K562 (cell line): ENCODE measurements around the gene TRPM4. TPM values are rescaled to one million over a fixed set of nuclear protein-coding genes. Genes with fewer than 3 reads are reported as not detected.
A peak's percentile ranks its signal among the peaks of the same experiment; 100 is the strongest.

Experiments used
- E2F6 ChIP-seq, 2 experiments: IDR thresholded peaks; 2 replicates each; pipeline ENCODE4 v1.6.1; 2011; ENCODE audit warnings: borderline replicate concordance in 1 of 2, control low read depth in 1 of 2, low read depth in 1 of 2, low read length in 1 of 2, mild to moderate bottlenecking in 1 of 2, mixed read lengths in 1 of 2, moderate library complexity in 1 of 2; ENCODE audit not compliant: insufficient read depth in 1 of 2, insufficient read length in 1 of 2, poor library complexity in 1 of 2, severe bottlenecking in 1 of 2; ENCODE audit errors: extremely low read depth in 1 of 2
- POU5F1 ChIP-seq: fragments of 150-350 bp; IDR thresholded peaks from 2 replicates; pipeline ENCODE4 v1.6.1; 2014; ENCODE audit warnings: borderline replicate concordance, low read length, low read depth, mild to moderate bottlenecking; ENCODE audit not compliant: partially characterized antibody
- SMC3 ChIP-seq: conservative IDR thresholded peaks from 2 replicates; pipeline ENCODE4 v1.6.1; 2011; ENCODE audit warnings: low read depth, low read length, improper control_type of control experiment; ENCODE audit not compliant: insufficient read depth
- TCFL5 ChIP-seq: fragments of 250-450 bp; sonication (Bioruptor Pico); conservative IDR thresholded peaks from 2 replicates; pipeline ENCODE4 v1.6.1; 2021; ENCODE audit warnings: mild to moderate bottlenecking, moderate library complexity, matching md5 sums
- ZNF224 ChIP-seq: sonication (generic); formaldehyde crosslinking; IDR thresholded peaks from 2 replicates; pipeline ENCODE4 v1.8.0; 2022; ENCODE audit warnings: mild to moderate bottlenecking, missing genetic modification reagents
- ZNF324 ChIP-seq: fragments of 250-450 bp; sonication (Bioruptor Pico); IDR thresholded peaks from 2 replicates; pipeline ENCODE4 v1.4.0; 2020; ENCODE audit warnings: mild to moderate bottlenecking
- ZNF431 ChIP-seq: sonication (generic); formaldehyde crosslinking; IDR thresholded peaks from 2 replicates; pipeline ENCODE4 v1.8.0; 2022; ENCODE audit warnings: mild to moderate bottlenecking, missing genetic modification reagents
- ZNF512 ChIP-seq: IDR thresholded peaks from 2 replicates; pipeline ENCODE4 v1.6.1; 2016; ENCODE audit warnings: missing genetic modification characterization, missing compliant biosample characterization
- ZNF778 ChIP-seq: fragments of 450-650 bp; formaldehyde crosslinking; IDR thresholded peaks from 2 replicates; pipeline ENCODE4 v1.4.0; 2020; ENCODE audit warnings: mild to moderate bottlenecking, moderate library complexity
- polyA plus RNA-seq, 8 experiments: library from polyadenylated mRNA; depleted of rRNA in 4 of 8; stranded (reverse) in 5 of 8; unstranded in 3 of 8; fragments of >200 nt; fragmentation: Nextera tagmentation in 2 of 8; fragmentation: Illumina TruSeq in 1 of 8; extraction: Ambion mirVana in 2 of 8; extraction: Trizol in 1 of 8; gene quantifications; 2 replicates each; pipeline versions ENCODE4 v1.2.1 to v1.2.3, GENCODE V29; 2011 to 2014; ENCODE audit warnings: inconsistent platforms in 1 of 8, missing spikeins in 1 of 8
- total RNA-seq, 7 experiments: library from RNA; depleted of rRNA in 6 of 7; stranded (reverse); fragments of >200 nt in 6 of 7; fragmentation: Illumina TruSeq in 2 of 7; extraction: Trizol in 2 of 7; gene quantifications; 2 replicates each; pipeline versions ENCODE4 v1.2.1 to v1.2.3, GENCODE V29; 2011 to 2021; ENCODE audit warnings: low replicate concordance in 1 of 7
- TF ChIP-seq, protein P1 (sequence below): fragments of 250-450 bp; sonication (Bioruptor Pico); IDR thresholded peaks from 2 replicates; pipeline ENCODE4 v1.8.0; 2022; ENCODE audit warnings: moderate library complexity, mild to moderate bottlenecking, inconsistent platforms
- TF ChIP-seq, protein P2 (sequence below): fragments of 200-600 bp; sonication (generic); IDR thresholded peaks from one replicate; pipeline ENCODE4 v1.6.1; 2012; ENCODE audit warnings: mild to moderate bottlenecking, low read depth, low read length, inconsistent platforms

The TRPM4 gene
- total and polyA plus RNA-seq, 9 of the 15 experiments (the other 6 are each of a cell fraction or from before 2014, with no cell fraction given), result 6.5 to 45.4 (median 15.2) TPM

GRCh38 chr19:49118565-49119410 is 38.8 kb upstream of the TRPM4 start, which contains the start of gene C19orf73 (continued):
- TF ChIP-seq SMC3, result no peak
- TF ChIP-seq, protein P1, sequence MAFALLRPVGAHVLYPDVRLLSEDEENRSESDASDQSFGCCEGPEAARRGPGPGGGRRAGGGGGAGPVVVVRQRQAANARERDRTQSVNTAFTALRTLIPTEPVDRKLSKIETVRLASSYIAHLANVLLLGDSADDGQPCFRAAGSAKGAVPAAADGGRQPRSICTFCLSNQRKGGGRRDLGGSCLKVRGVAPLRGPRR (CRISPR knock-in tag), result no peak
- TF ChIP-seq ZNF778 (CRISPR knock-in tag), result no peak
- TF ChIP-seq POU5F1, result no peak
- TF ChIP-seq TCFL5 (CRISPR knock-in tag), result no peak
- TF ChIP-seq ZNF431 (CRISPR knock-in tag), result no peak
- no peak for TF ChIP-seq ZNF224 (CRISPR knock-in tag)
- no peak for TF ChIP-seq ZNF512 (tag)
- peak; percentile 98 to 100 for TF ChIP-seq E2F6 (IDR thresholded peaks at IDR 0.05; ENCODE audit: borderline replicate concordance in 1 of 2, extremely low read depth in 1 of 2, insufficient read depth in 1 of 2, insufficient read length in 1 of 2, low read depth in 1 of 2, low read length in 1 of 2, poor library complexity in 1 of 2, severe bottlenecking in 1 of 2)
- TF ChIP-seq, protein P2, sequence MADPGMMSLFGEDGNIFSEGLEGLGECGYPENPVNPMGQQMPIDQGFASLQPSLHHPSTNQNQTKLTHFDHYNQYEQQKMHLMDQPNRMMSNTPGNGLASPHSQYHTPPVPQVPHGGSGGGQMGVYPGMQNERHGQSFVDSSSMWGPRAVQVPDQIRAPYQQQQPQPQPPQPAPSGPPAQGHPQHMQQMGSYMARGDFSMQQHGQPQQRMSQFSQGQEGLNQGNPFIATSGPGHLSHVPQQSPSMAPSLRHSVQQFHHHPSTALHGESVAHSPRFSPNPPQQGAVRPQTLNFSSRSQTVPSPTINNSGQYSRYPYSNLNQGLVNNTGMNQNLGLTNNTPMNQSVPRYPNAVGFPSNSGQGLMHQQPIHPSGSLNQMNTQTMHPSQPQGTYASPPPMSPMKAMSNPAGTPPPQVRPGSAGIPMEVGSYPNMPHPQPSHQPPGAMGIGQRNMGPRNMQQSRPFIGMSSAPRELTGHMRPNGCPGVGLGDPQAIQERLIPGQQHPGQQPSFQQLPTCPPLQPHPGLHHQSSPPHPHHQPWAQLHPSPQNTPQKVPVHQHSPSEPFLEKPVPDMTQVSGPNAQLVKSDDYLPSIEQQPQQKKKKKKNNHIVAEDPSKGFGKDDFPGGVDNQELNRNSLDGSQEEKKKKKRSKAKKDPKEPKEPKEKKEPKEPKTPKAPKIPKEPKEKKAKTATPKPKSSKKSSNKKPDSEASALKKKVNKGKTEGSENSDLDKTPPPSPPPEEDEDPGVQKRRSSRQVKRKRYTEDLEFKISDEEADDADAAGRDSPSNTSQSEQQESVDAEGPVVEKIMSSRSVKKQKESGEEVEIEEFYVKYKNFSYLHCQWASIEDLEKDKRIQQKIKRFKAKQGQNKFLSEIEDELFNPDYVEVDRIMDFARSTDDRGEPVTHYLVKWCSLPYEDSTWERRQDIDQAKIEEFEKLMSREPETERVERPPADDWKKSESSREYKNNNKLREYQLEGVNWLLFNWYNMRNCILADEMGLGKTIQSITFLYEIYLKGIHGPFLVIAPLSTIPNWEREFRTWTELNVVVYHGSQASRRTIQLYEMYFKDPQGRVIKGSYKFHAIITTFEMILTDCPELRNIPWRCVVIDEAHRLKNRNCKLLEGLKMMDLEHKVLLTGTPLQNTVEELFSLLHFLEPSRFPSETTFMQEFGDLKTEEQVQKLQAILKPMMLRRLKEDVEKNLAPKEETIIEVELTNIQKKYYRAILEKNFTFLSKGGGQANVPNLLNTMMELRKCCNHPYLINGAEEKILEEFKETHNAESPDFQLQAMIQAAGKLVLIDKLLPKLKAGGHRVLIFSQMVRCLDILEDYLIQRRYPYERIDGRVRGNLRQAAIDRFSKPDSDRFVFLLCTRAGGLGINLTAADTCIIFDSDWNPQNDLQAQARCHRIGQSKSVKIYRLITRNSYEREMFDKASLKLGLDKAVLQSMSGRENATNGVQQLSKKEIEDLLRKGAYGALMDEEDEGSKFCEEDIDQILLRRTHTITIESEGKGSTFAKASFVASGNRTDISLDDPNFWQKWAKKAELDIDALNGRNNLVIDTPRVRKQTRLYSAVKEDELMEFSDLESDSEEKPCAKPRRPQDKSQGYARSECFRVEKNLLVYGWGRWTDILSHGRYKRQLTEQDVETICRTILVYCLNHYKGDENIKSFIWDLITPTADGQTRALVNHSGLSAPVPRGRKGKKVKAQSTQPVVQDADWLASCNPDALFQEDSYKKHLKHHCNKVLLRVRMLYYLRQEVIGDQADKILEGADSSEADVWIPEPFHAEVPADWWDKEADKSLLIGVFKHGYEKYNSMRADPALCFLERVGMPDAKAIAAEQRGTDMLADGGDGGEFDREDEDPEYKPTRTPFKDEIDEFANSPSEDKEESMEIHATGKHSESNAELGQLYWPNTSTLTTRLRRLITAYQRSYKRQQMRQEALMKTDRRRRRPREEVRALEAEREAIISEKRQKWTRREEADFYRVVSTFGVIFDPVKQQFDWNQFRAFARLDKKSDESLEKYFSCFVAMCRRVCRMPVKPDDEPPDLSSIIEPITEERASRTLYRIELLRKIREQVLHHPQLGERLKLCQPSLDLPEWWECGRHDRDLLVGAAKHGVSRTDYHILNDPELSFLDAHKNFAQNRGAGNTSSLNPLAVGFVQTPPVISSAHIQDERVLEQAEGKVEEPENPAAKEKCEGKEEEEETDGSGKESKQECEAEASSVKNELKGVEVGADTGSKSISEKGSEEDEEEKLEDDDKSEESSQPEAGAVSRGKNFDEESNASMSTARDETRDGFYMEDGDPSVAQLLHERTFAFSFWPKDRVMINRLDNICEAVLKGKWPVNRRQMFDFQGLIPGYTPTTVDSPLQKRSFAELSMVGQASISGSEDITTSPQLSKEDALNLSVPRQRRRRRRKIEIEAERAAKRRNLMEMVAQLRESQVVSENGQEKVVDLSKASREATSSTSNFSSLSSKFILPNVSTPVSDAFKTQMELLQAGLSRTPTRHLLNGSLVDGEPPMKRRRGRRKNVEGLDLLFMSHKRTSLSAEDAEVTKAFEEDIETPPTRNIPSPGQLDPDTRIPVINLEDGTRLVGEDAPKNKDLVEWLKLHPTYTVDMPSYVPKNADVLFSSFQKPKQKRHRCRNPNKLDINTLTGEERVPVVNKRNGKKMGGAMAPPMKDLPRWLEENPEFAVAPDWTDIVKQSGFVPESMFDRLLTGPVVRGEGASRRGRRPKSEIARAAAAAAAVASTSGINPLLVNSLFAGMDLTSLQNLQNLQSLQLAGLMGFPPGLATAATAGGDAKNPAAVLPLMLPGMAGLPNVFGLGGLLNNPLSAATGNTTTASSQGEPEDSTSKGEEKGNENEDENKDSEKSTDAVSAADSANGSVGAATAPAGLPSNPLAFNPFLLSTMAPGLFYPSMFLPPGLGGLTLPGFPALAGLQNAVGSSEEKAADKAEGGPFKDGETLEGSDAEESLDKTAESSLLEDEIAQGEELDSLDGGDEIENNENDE, result no peak
- 0 out of 2 replicates have a peak, but pooled peaks have one; percentile 6 for TF ChIP-seq ZNF324
